ENCODE results near the gene SIK1. TPM values are rescaled to one million over a fixed set of nuclear protein-coding genes. Genes with fewer than 3 reads are reported as not detected.
"Not testable (repeated sequence)": the region's sequence is repeated elsewhere in the genome, so short reads cannot be mapped to it uniquely, and the experiment has no call there.

Gene SIK1
- total RNA-seq, 2 donors from 2014 or later = 0.14 to 17.3 TPM

DNA sequence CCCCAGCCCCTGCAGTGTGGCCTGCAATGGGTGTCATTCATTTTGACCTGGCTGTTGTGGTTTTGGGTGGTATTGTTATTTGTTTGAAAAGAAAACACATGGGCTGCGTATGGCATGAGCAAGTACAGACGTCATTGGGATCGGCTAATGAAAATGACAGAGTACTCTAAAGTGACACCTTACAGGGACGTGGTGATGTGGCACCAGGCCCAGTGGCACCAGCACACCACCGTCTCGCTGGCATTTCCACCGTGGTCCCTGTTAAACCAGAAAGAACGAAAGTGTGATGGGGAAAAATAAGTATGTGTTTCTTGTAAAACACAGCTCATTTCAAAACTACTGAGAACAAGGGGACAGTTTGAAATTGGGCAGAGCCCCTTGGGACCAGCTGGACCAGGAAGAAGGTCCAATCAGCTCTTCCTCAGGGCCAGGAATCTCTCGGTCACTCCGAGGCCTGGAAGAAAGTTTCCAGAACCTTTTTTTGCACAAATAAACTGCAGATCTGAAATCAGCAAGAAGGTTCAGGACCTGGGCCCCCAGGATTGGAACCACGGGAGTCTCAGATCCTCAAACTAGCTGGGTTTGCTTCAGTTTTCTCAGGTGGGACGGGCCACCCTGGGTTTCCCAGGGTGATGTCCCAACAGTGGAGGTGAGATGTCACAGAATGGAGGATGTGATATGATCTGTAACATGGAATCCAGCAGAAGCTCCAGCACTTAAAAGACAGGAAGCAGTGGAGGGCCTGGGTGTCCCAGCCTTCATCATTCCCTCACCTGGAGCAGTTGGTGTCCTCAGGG, 6.6 kb upstream of the SIK1 start:
- H3K27me3 ChIP-seq (replicated peaks; ENCODE audit: insufficient read depth); H3K9me3 ChIP-seq; intact Hi-C loops (cut with DNase I); H3K36me3 ChIP-seq; H3K4me1 ChIP-seq (replicated peaks); DNase-seq (ENCODE audit: low spot score); H3K4me3 ChIP-seq; H3K27ac ChIP-seq: not testable (repeated sequence)
- no CpG with 5 or more reads among the region's 12 CpGs for WGBS

DNA sequence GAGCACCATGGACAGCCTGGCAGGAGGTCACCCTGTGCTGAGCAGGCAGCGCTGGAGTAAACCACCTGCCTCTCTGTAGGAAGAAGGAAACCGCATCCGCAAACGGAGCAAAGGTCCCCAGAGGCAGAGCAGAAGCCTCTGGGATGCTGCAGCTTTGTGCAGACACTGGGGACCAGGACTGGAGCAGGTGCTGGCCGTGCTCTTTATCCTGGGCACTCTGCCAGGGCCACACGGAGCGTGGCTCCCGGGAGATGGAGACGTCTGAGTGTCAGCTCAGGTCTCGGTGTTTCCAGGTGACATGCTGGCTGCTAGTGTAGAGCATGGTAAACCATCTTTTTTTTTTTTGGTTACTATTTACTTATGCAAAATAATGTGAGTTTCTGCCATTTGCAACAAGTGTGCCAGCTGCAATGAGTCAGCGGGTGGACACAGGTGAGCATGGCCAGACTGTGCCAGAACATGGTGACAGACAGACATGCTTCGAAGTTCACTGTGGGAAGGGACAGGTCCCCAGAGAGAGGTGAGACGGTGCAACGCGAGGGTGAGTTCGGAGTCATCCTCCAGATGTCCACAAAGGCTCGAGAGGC, 4.0 kb upstream of the SIK1 start:
- H3K27ac ChIP-seq; H3K36me3 ChIP-seq; intact Hi-C loops (cut with DNase I); H3K9me3 ChIP-seq; DNase-seq (ENCODE audit: low spot score); H3K27me3 ChIP-seq (replicated peaks; ENCODE audit: insufficient read depth); H3K4me1 ChIP-seq (replicated peaks); H3K4me3 ChIP-seq: not testable (repeated sequence)
- no CpG with 5 or more reads among the region's 17 CpGs for WGBS

DNA sequence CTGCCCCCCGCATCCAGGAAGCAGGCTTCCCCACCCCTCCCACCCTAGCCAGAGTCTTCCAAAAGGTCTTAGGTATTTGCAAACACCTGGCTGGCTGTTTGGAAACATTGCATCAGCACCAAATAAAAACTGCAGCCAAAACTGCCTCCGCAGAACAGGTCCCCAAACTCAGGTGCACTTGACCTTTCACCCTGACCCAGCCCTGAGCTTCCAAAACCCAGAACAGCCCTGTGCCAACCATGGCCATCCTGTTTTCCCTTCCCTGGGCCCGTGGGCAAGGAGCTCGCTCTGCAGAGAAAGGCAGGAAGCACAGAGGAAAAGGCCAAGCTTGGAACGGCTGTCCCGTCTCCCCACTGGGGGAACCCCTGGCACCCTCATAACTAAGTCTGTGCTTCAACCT, 2.0 kb upstream of the SIK1 start:
- WGBS = no CpG with 5 or more reads among the region's 6 CpGs
- H3K27ac ChIP-seq; H3K4me3 ChIP-seq; DNase-seq (ENCODE audit: low spot score); H3K27me3 ChIP-seq (replicated peaks; ENCODE audit: insufficient read depth); H3K4me1 ChIP-seq (replicated peaks); H3K36me3 ChIP-seq; intact Hi-C loops (cut with DNase I); H3K9me3 ChIP-seq: not testable (repeated sequence)

DNA sequence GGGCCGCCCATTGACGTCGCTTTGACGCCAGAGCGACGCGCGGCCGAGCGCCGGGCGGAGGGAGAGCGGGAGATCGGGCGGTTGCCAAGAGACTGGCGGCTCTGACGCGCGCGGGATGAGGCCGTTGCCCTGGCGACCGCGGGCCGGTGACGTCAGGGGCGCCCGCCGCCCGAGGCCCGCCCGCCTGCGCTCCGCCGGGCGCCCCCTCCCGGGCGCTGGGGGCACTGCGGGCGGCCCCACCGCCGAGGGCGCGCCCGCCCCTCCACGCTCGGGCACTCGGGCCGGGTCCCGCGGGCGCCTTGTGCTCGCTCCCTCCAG, 270 bp upstream of the SIK1 start:
- H3K9me3 ChIP-seq; H3K27me3 ChIP-seq (replicated peaks; ENCODE audit: insufficient read depth); H3K4me3 ChIP-seq; DNase-seq (ENCODE audit: low spot score); intact Hi-C loops (cut with DNase I); H3K27ac ChIP-seq; H3K36me3 ChIP-seq; H3K4me1 ChIP-seq (replicated peaks): not testable (repeated sequence)
- no CpG with 5 or more reads among the region's 53 CpGs for WGBS

DNA sequence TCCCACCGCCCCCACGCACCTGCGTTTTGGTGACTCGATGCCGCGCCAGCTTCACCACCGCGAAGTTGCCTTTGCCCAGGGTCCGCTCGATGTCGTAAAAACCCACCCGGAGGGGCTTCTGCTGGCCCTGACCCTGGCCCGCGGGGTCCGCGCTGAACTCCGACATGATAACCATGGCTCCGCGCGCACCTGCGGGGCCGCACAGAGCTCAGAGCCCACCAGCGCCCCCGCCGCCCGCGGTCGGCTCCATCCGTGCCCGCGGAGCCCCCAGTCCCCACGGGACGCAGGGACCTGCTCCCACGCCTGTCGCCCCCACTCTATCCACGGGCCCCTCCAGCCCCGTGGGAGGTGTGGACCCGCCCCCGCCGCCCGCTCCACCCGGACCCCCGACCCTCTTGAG, 927 bp downstream of the SIK1 start:
- intact Hi-C loops (cut with DNase I); H3K36me3 ChIP-seq; H3K27me3 ChIP-seq (replicated peaks; ENCODE audit: insufficient read depth); H3K27ac ChIP-seq; H3K9me3 ChIP-seq; H3K4me3 ChIP-seq; DNase-seq (ENCODE audit: low spot score); H3K4me1 ChIP-seq (replicated peaks): not testable (repeated sequence)
- WGBS = no CpG with 5 or more reads among the region's 43 CpGs

DNA sequence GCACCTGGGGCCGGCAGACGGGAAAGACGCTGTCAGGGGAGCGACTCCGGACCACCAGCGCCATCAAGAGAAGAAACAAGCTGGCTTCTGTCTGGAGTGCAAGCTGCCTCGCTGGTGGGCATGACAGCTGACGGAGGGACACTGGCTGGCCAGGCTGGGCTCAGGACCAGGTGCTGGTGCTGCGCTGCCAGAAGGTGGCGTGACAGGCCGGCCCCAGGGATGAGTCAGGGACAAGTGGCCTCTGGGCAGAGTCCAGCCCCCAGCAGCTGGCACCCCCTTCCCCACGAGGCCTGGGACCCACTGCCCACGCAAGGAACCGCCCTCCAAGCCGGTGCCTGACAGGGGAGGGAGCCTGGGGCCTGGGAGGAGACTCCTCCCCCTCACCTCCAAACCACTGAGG, 7.5 kb downstream of the SIK1 start:
- H3K27me3 ChIP-seq (replicated peaks; ENCODE audit: insufficient read depth); H3K27ac ChIP-seq; H3K9me3 ChIP-seq; intact Hi-C loops (cut with DNase I); H3K36me3 ChIP-seq; H3K4me1 ChIP-seq (replicated peaks); H3K4me3 ChIP-seq; DNase-seq (ENCODE audit: low spot score): not testable (repeated sequence)
- no CpG with 5 or more reads among the region's 15 CpGs for WGBS

DNA sequence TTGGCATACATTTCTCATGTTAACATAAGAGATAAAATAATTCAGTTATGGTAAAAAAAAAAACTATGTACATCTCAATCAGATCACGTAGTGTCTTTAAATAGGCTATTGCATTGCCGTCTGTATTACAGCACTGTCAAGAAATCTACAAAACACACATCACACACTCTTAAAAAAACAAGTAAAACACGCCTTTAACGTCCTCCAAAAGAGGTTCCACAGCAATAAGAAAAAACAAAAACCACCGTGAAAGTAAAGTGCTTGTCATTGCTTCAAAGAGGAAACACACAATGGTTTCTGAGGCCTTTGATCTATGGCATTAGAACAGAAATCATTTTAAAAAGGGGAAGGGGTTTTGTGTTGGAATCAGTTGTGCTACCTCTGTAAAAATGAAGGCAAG, 12.4 kb downstream of the SIK1 start:
- no CpG with 5 or more reads among the region's 5 CpGs for WGBS
- H3K27me3 ChIP-seq (replicated peaks; ENCODE audit: insufficient read depth); H3K4me3 ChIP-seq; H3K27ac ChIP-seq; H3K36me3 ChIP-seq; H3K4me1 ChIP-seq (replicated peaks); DNase-seq (ENCODE audit: low spot score); H3K9me3 ChIP-seq; intact Hi-C loops (cut with DNase I): not testable (repeated sequence)

DNA sequence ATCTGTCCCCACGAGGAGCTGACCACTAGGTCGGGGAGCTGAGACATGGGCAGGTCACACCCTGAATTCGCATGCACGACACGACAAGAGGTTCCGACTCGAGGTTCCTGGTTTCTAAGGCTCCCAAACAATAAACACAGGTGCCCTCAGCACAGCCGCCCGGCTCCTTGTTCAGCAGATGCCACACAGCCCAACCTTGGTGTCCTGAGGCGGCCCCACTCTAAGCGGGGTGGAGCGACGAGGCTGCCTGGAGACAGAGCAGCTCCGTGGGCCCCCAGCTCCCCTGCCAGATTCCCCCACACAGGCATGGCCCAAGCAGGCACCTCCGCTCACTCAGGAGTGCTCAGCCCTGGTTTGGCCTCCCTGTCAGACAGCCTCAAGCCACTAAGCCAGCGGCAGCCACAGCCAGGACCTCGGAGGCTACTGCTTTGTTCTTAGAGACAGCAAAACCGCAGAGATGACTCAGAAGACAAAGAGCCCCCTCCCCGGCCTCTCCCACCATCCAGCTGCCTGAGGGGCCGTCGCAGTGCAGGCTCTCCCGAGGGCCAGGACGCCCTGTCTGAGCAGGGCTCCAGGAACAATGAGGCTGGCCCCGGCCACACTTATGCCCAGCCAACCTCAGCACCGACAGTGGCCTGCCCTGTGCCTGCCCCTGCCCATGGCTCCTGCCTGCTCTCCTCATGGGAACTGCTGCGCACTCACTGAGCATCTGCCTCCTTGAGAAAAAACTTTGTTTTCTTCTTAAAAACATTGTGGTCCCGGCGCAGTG, 14.7 kb downstream of the SIK1 start:
- H3K27ac ChIP-seq; H3K27me3 ChIP-seq (replicated peaks; ENCODE audit: insufficient read depth); H3K4me3 ChIP-seq; intact Hi-C loops (cut with DNase I); H3K36me3 ChIP-seq; H3K9me3 ChIP-seq; DNase-seq (ENCODE audit: low spot score); H3K4me1 ChIP-seq (replicated peaks): not testable (repeated sequence)
- WGBS = no CpG with 5 or more reads among the region's 28 CpGs

DNA sequence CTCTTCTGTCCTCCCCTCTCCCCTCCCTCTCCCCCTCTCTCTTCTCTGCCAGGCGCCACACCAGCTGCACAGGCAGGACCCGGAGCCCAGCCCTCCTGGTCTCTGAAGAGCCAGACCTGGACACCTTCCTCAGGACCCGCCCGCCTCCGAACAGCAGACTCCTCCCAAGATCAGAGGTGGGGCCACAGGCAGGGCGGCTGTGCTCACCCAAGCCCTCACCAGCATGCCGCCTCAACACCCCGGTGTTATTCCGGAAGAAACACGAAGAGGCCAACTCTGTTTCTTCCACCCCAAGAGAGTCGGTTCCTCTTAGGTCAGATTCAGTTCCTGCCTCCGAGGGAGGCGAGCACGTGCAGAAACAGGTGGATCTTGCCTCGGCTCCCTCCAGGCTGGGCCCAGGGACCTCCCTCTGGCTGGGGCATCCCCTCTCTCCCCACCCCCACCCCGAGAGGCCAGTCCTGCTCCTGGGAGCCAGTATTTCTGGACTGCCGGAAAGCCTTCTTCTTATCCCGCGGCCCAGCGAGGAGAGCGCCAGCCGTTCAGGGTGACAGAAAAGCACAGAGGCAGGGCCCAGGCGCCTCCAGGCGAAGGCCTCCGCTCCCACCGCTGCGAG, 16.4 kb downstream of the SIK1 start:
- H3K9me3 ChIP-seq; intact Hi-C loops (cut with DNase I); DNase-seq (ENCODE audit: low spot score); H3K27me3 ChIP-seq (replicated peaks; ENCODE audit: insufficient read depth); H3K36me3 ChIP-seq; H3K27ac ChIP-seq; H3K4me3 ChIP-seq; H3K4me1 ChIP-seq (replicated peaks): not testable (repeated sequence)
- WGBS = no CpG with 5 or more reads among the region's 27 CpGs

DNA sequence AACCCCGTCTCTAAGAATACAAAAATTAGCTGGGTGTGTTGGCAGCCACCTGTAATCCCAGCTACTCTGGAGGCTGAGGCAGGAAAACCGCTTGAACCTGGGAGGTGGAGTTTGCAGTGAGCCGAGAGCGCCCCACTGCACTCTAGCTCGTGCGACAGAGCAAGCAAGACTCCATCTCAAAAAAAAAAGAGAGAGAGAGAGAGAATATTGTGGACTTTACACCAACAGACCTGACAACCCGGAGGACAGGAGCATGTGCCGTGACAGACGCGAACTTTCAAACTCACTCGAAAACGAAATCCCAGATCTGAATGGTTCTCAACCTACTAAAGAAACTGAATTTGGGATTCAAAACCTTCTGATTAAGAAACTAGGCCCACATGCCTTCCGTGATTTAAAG, 19.8 kb downstream of the SIK1 start:
- DNase-seq (ENCODE audit: low spot score); H3K27me3 ChIP-seq (replicated peaks; ENCODE audit: insufficient read depth); H3K27ac ChIP-seq; H3K4me1 ChIP-seq (replicated peaks); H3K36me3 ChIP-seq; intact Hi-C loops (cut with DNase I); H3K9me3 ChIP-seq; H3K4me3 ChIP-seq: not testable (repeated sequence)
- no CpG with 5 or more reads among the region's 13 CpGs for WGBS

DNA sequence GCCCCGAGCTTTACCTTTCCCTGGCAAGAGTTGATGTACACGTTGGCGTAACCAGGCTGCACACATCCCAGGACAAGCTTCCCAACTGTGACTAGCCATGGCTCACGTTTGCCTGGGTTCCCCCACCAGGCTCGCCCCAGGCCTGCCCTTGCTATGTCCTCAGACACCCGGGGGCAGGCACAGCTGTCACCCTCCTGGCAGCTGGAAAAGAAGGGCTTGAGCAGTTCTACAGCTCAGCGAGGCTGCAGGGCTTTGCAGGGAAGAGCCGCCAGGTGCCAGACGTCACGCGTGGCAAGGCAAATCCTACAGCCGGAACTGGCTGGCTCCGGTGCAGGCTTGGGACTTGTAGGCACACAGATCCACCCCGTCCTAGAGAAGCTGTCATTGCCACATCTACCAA, 22.5 kb downstream of the SIK1 start:
- H3K4me1 ChIP-seq (replicated peaks); H3K27ac ChIP-seq; H3K4me3 ChIP-seq; H3K27me3 ChIP-seq (replicated peaks; ENCODE audit: insufficient read depth); DNase-seq (ENCODE audit: low spot score); intact Hi-C loops (cut with DNase I); H3K36me3 ChIP-seq; H3K9me3 ChIP-seq: not testable (repeated sequence)
- WGBS = no CpG with 5 or more reads among the region's 14 CpGs

DNA sequence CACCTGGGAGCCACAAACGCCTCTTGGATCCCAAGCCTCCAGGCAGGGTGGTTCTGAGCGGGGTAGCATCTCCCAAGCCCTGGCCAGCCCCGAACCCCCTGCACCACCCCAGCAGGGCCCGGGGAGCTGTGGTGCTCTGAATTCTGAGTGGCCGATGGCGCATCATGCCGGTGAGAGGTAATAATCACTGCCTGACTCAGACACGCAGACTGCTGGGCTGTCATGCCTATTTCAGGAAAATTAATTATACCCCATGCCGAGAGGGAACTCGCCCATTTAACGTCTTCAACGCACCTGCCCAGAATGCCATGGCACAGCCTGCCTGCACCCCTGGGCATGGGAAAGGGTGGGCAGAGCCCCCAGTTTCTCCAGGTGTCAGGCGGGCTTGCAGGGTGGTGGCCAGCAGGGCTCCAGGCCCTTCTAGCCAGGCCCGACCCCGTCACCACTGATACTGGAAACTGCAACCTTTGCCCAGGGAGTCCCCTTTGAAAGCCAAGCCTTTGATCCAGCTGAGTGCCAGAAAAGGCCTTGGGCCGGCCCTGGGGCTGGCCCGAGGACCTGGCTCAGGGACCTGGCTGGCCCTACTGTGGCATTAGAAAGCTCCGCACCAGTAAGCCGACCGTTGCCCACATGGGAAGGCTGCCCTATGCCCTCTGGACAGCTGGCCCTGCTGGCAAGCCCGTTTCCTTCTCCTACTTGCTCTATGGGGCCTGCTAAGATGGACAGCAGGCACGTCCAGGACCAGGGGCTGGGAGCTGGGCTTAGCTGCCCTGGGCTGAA, 23.1 kb downstream of the SIK1 start:
- H3K9me3 ChIP-seq; H3K27me3 ChIP-seq (replicated peaks; ENCODE audit: insufficient read depth); H3K4me1 ChIP-seq (replicated peaks); H3K36me3 ChIP-seq; intact Hi-C loops (cut with DNase I); DNase-seq (ENCODE audit: low spot score); H3K4me3 ChIP-seq; H3K27ac ChIP-seq: not testable (repeated sequence)
- no CpG with 5 or more reads among the region's 22 CpGs for WGBS

Measured in prostate gland (tissue), 2 donors.